ENCODE results near the gene CLSTN1.

The CLSTN1 gene

DNA sequence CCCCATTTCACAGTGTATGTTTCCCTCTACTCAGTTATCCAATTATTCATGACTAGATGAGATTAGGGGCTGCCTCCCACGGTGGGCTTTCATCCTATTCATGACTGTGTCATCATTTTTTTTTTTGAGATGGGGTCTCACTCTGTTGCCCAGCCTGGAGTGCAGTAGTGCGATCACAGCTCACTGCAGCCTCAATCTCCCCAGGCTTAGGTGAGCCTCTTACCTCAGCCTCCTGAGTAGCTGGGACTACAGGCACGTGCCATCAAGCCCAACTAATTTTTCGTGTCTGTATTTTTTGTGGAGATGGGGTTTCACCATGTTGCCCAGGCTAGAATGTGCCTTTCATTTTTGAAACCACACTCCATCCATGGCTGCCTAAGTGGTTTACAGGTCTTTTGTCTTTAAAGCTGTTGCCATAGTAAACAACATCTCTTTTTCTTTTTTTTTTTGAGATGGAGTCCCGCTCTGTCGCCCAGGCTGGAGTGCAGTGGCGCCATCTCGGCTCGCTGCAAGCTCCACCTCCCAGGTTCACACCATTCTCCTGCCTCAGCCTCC lies 112.2 kb downstream of the CLSTN1 start:
- TF ChIP-seq, protein P1, sequence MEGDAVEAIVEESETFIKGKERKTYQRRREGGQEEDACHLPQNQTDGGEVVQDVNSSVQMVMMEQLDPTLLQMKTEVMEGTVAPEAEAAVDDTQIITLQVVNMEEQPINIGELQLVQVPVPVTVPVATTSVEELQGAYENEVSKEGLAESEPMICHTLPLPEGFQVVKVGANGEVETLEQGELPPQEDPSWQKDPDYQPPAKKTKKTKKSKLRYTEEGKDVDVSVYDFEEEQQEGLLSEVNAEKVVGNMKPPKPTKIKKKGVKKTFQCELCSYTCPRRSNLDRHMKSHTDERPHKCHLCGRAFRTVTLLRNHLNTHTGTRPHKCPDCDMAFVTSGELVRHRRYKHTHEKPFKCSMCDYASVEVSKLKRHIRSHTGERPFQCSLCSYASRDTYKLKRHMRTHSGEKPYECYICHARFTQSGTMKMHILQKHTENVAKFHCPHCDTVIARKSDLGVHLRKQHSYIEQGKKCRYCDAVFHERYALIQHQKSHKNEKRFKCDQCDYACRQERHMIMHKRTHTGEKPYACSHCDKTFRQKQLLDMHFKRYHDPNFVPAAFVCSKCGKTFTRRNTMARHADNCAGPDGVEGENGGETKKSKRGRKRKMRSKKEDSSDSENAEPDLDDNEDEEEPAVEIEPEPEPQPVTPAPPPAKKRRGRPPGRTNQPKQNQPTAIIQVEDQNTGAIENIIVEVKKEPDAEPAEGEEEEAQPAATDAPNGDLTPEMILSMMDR (conservative IDR thresholded peaks at IDR 0.05) = no peak
- no peak overlapping the region for H3K27ac ChIP-seq

DNA sequence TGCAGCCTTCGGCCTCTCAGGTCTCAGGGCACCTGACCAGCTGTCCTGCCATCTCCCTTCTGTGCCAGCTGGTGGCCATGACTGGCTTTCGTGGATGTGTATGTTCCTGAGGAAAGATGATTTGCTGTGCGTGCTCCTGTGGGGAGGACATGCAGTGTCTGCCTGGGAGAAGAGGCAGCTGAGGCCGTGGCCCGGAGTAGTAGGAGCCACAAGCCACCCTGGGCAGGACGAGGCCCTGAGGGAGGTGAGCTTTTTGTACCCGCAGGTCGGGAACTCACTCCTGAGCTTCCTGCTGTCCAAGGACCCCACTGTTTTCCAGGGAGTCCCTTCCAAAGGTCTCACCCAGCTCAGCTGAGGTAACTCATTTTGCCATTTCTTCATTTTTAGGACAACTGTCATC lies 113.7 kb downstream of the CLSTN1 start:
- TF ChIP-seq, protein P1 (conservative IDR thresholded peaks at IDR 0.05) = no peak
- no peak overlapping the region for H3K27ac ChIP-seq

DNA sequence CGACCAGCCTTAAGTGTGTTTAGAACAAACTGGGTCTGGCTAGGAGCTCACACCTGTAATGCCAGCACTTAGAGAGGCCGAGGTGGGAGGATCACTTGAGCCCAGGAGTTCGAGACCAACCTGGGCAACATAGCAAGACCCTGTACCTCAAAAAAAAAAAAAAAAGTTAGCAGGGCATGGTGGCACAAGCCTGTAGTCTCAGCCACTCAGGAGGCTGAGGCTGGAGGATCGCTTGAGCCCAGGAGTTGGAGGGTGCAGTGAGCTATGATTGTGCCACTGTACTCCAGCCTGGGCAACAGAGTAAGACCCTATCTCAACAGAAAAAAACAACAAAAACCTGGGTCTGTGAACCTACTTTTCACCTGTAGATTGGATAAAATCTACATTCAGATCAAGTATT lies 117.6 kb downstream of the CLSTN1 start:
- TF ChIP-seq, protein P1 (conservative IDR thresholded peaks at IDR 0.05) = no peak
- no peak overlapping the region for H3K27ac ChIP-seq

DNA sequence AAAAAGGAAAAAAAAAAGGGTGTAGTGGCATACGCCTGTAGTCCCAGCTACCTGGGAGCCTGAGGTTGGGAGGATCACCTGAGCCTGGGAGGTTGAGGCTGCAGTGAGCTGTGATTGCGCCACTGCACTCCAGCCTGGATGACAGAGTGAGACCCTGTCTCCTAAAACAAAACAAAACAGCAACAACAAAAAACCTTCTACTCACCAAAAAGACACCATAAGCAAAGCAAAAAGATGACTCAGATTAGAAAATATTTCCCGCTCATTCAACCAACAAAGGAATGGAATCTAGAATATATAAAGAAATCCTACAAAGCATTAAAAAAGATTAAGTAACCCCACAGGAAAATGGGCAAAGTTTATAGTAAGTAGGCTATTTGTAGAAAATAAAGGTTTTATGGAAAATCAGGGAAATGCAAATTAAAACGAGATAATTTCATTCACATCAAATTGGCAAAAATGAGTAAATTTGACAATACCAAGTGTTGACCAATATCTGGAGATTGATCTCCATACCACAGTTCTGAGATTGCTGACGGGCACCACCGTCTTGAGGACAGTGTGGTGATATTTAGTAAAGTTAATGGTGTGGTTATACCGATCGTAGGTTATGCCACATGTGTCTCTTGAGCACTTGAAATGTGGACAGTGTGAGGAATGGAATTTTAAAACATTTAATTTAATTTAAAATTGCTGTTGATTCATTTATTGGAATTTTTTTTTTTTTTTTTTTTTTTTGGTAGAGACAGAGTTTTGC lies 118.2 kb downstream of the CLSTN1 start:
- TF ChIP-seq, protein P1 (conservative IDR thresholded peaks at IDR 0.05) = no peak
- H3K27ac ChIP-seq = no peak overlapping the region

DNA sequence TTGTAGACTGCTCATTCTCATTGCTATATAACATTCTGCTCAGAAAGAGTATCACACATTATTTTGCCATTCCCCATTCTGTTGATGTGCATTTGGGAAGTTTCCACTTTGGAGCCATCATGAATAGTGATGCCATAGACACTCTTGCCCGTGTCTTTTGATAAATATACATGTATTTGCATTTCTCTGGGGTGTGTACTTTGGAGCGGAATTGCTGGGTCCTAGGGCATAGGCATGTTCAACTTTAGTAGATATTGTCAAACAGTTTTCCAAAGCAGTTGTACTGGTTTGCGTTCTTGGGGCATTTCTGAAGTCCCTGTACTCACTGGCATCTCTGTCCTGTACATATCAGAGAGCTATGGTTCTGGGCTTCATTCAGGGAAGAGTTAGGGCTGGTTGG lies 120.1 kb downstream of the CLSTN1 start:
- H3K27ac ChIP-seq = no peak overlapping the region
- TF ChIP-seq, protein P1 (conservative IDR thresholded peaks at IDR 0.05) = no peak

DNA sequence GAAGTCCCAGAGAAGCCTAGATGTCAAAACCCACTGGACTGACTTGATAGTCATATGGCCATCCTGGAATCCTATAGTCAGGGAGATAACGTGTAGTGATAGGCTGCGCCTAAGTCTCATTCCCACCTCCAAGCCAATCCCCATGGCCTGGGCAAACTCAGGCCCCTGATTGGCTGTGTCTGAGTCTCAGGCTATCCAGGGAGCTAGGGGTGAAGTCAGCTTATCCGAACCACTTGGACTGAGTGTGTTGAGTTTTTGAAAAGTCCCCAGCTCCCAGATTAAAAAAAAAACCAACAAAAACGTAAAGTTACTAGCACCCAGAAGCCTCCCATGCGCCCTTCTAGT lies 120.6 kb downstream of the CLSTN1 start:
- TF ChIP-seq, protein P1 (conservative IDR thresholded peaks at IDR 0.05) = no peak
- H3K27ac ChIP-seq = no peak overlapping the region

DNA sequence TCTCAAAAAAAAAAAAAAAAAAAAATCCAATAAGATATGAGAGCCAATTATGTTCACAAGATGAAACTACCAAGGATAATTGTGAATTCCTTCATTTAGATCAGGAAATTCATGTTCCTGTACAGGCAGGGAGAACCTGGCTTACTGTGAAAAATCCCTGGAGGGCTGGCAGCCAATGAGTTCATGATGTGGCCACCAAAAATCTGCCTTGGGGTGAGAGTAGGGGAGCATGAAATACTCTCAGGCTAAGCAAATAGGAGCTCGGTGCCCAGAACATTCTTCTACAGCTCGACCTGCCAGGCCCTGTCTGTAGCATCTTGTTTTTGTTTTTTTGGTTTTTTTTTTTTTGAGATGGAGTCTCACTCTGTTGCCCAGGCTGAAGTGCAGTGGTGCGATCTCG lies 122.1 kb downstream of the CLSTN1 start:
- H3K27ac ChIP-seq = no peak overlapping the region
- TF ChIP-seq, protein P1 (conservative IDR thresholded peaks at IDR 0.05) = no peak

Measured in VCaP (cell line).